ENCODE results near the gene CREB3L2. TPM values are rescaled to one million over a fixed set of nuclear protein-coding genes. Genes with fewer than 3 reads are reported as not detected.
A peak's percentile ranks its signal among the peaks of the same experiment; 100 is the strongest.

The CREB3L2 gene
- total and polyA plus RNA-seq, 8 donors: 6.6 to 38.4 (median 32.2) TPM

DNA sequence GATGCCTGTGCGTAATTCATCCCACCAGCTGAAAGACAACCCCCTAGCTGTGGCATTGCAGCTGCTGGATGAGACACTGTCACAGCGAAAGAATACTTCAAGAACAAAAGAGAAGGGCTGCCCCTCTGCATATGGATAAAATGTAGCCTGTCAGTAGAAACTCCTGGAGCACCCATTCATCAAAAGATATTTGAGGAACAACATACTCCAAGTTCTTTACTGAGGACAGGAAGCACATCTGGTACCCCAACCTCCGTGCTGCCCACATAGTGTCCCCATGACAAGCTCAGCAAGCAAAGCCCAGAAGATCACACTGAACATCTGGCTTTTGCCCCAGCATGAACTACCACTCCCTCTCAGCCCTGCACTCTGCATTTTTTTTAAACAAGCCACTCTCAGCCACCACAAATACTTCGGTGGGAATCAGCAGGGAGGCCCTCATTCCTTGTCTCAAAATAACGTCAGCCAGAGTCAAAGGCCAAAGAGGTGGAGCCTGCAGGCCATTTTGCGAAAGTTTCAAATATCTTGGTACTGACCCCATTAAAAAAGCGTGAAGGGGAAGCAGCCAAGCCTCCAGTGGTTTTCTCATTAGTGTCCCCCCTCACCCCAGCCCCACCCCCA lies 1.7 kb downstream of the CREB3L2 start:
- Histone ChIP-seq H3K9me3 (no peaks in the 10 kb centered on the region), H3K27ac (peak overlapping the region in 2 of 4 donors; percentile 64), H3K27me3 (no peaks in the 10 kb centered on the region), H3K4me1 (peaks cover 9 to 29% (median 13%) of the 10 kb centered on the region in 3 donors), H3K36me3 (no peaks in the 10 kb centered on the region), H3K4me3 (peak overlapping the region; percentile 21 to 91 (median 56))
- WGBS, 2 donors: 14 to 20% methylated on average over 7 of the region's 7 CpGs
- ATAC-seq (peak in 3 of 4 donors; percentile 3 to 22 (median 4)), FAIRE-seq (no peak), DNase-seq (peak in 3 of 6 donors; percentile 38 to 41 (median 38))
- no peak for TF ChIP-seq CTCF (IDR thresholded peaks at IDR 0.05)
- intact Hi-C loops (cut with DNase I): loop anchor here in 1 of 3 donors (5.0 kb wide), 1 partner anchor 93 kb away; no protein-coding TSS in a partner anchor

GRCh38 chr7:137999496-138000080 lies 2.3 kb downstream of the CREB3L2 start:
- H3K4me1 ChIP-seq: peaks cover 9 to 33% (median 13%) of the 10 kb centered on the region in 3 donors
- FAIRE-seq: no peak

DNA sequence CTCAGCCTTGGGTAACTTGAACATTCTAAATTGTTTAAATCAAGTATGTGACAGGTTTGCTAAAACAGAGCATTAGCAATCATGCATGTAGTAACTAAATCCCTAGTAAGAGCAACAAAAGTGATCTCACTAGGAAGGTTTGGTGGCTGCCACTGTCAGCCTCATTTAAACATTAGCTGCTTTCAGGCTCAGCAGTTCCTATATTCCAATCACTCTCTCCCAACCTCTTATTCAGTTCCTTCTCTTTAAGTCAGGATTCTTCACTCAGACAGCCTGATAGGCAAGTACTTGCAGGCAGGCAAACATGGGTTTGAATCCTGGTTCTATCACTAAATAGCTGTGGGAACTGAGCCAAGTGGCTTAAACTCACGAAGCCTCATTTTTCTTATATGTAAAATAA lies 3.6 kb downstream of the CREB3L2 start:
- H3K27ac ChIP-seq: no peak overlapping the region
- intact Hi-C loops (cut with DNase I): no loop called here
- no peaks in the 10 kb centered on the region for H3K36me3 ChIP-seq
- DNase-seq: no peak
- ATAC-seq: no peak
- no peak for TF ChIP-seq CTCF (IDR thresholded peaks at IDR 0.05)
- no peak overlapping the region for H3K4me3 ChIP-seq
- whole genome bisulfite sequencing, 2 donors: 0 to 26% methylated on average over 1 of the region's 1 CpG
- H3K27me3 ChIP-seq: no peaks in the 10 kb centered on the region
- no peak for FAIRE-seq
- H3K4me1 ChIP-seq: peaks cover 12 to 36% (median 14%) of the 10 kb centered on the region in 3 donors
- no peaks in the 10 kb centered on the region for H3K9me3 ChIP-seq

More at GRCh38 chr7:137999496-138000080, 2.3 kb downstream of the CREB3L2 start:
- ATAC-seq: no peak
- TF ChIP-seq CTCF (IDR thresholded peaks at IDR 0.05): no peak
- Histone ChIP-seq H3K27ac (peak overlapping the region in 2 of 4 donors; percentile 64), H3K4me3 (peak overlapping the region in 3 of 4 donors; percentile 21 to 91 (median 88)), H3K27me3 (no peaks in the 10 kb centered on the region), H3K36me3 (no peaks in the 10 kb centered on the region), H3K9me3 (no peaks in the 10 kb centered on the region)
- WGBS, 2 donors: 23 to 24% methylated on average over 4 of the region's 4 CpGs
- intact Hi-C loops (cut with DNase I): loop anchor here in 1 of 3 donors (5.0 kb wide), 1 partner anchor 92 kb away; no protein-coding TSS in a partner anchor
- no peak for DNase-seq

- peaks cover 24 to 44% (median 25%) of the 10 kb centered on the region in 3 donors for H3K4me1 ChIP-seq
- no peak overlapping the region for H3K4me3 ChIP-seq
- H3K9me3 ChIP-seq: no peaks in the 10 kb centered on the region
- H3K36me3 ChIP-seq: no peaks in the 10 kb centered on the region
- intact Hi-C loops (cut with DNase I): no loop called here
- ATAC-seq (no peak), DNase-seq (no peak), FAIRE-seq (no peak)
- no peak for TF ChIP-seq CTCF (IDR thresholded peaks at IDR 0.05)
- peak overlapping the region in 3 of 4 donors; percentile 1 to 34 (median 10) for H3K27ac ChIP-seq
- 46 to 73% methylated on average over 3 of the region's 3 CpGs for WGBS, 2 donors
- H3K27me3 ChIP-seq: no peaks in the 10 kb centered on the region
Observed at GRCh38 chr7:137996871-137997270, 5.0 kb downstream of the CREB3L2 start.
